ENCODE data around the gene ACSM6. TPM values are rescaled to one million over a fixed set of nuclear protein-coding genes. Genes with fewer than 3 reads are reported as not detected.

ACSM6 gene
- total and polyA plus RNA-seq, 8 donors: 0.13 to 7.5 (median 0.68) TPM; not detected in 3

- Histone ChIP-seq H3K27ac (peak overlapping the region in 2 of 5 donors; percentile 27 to 31), H3K4me3 (no peak overlapping the region), H3K27me3 (no peaks in the 10 kb centered on the region), H3K9me3 (peaks cover 0 to 5% (median 0%) of the 10 kb centered on the region in 4 donors), H3K36me3 (no peaks in the 10 kb centered on the region), H3K4me1 (peaks cover 0 to 24% (median 14%) of the 10 kb centered on the region in 4 donors)
- DNase-seq: no peak
- intact Hi-C loops (cut with DNase I; ENCODE audit: low total_unique reads): no loop called here
- TF ChIP-seq POLR2AphosphoS5 (IDR thresholded peaks at IDR 0.05) (no peak), CTCF (IDR thresholded peaks at IDR 0.05) (no peak), POLR2A (IDR thresholded peaks at IDR 0.05) (no peak), EP300 (IDR thresholded peaks at IDR 0.05) (no peak)
- WGBS, 5 donors: 29 to 60% (median 53%) methylated on average over 1 of the region's 1 CpG
These were observed 15.2 kb upstream of the ACSM6 start for GRCh38 chr10:95178797-95179196.

DNA sequence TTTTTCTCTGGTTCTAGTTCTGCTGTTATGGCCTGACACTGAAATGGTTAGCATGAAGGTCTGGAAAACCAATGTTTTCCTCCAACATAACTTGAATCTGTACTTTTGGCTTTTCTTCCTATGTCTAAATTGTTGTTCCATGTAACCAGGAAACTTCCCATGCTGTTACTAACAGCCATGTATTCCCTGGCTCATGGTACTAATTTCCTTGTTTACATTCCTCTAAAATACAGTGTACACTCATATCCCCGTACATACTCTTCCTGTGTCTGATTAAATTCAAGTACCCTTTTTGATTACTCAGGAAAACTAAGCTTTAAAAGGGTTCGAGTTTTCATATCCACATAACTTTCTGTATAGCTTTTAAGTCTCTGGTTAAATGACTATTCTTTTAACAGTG, 12.3 kb upstream of the ACSM6 start:
- Histone ChIP-seq H3K27me3 (no peaks in the 10 kb centered on the region), H3K36me3 (no peaks in the 10 kb centered on the region), H3K4me1 (peaks cover 0 to 30% (median 18%) of the 10 kb centered on the region in 4 donors), H3K4me3 (no peak overlapping the region), H3K27ac (peak overlapping the region in 4 of 5 donors; percentile 19 to 62 (median 38)), H3K9me3 (no peaks in the 10 kb centered on the region)
- DNase-seq: peak in 1 of 2 donors; percentile 54
- TF ChIP-seq CTCF (IDR thresholded peaks at IDR 0.05) (no peak), POLR2AphosphoS5 (IDR thresholded peaks at IDR 0.05) (peak; percentile 17 to 71 (median 39)), EP300 (IDR thresholded peaks at IDR 0.05) (no peak)
- 12 to 36% (median 20%) methylated on average over 2 of the region's 2 CpGs for WGBS, 5 donors
- intact Hi-C loops (cut with DNase I; ENCODE audit: low total_unique reads): no loop called here

DNA sequence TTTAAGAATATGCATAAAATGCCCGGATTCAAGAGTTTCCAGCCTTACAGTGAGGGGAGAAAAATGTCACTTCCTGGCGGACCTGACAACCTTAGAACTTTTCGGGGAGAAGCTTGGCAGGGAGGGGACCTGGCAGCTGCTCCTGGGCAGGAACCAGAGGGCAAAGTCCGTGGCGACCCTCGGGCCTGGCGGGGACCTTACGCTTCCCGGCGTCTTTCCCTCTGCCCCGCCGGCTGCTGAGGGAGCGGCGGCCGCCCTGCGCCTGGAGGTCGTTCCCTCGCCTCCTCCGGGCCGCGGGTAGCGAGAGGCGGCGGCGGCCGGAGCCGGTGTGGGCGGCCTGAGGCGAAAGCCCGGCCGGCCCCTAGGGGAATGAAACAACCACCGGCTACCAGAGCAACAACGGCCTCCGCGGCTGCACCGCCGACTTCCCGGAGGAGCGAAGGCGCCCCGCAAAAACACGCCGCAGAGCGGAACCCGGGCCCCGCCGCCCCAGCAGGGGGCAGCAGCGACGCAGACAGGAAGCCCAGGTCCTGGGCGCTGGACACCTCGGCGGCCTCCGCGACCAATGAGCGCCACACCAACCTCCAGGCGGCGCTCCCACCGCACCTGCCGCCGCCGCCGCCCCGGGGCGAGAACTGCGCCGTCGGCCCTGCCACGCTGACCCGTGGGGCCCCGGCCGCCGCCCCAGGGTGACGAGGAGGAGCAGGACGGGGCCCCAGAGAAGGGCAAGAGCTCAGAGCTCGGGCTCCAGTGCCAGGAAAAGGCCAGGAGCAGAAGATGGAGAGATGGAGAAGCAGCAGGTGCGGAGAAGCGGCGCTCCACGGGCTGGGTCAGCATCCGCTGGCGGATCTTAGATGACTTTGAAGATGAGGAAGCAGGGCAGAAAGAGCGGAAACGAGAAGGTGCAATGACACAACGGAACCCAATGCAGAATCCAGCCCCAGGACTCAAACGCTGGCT, 10.5 kb upstream of the ACSM6 start:
- intact Hi-C loops (cut with DNase I; ENCODE audit: low total_unique reads): no loop called here
- Histone ChIP-seq H3K36me3 (no peaks in the 10 kb centered on the region), H3K27ac (peak overlapping the region; percentile 87 to 99 (median 91)), H3K9me3 (no peaks in the 10 kb centered on the region), H3K27me3 (no peaks in the 10 kb centered on the region), H3K4me3 (peak overlapping the region; percentile 54 to 61 (median 60)), H3K4me1 (peaks cover 0 to 30% (median 18%) of the 10 kb centered on the region in 4 donors)
- DNase-seq: peak; percentile 92 to 96
- WGBS, 5 donors: 3 to 22% (median 6%) methylated on average over 25 to 85 of the region's 85 CpGs
- TF ChIP-seq POLR2AphosphoS5 (IDR thresholded peaks at IDR 0.05): peak; percentile 18 to 77 (median 54)
- TF ChIP-seq POLR2A (IDR thresholded peaks at IDR 0.05): no peak
- peak in 5 of 7 experiments; percentile 77 to 94 (median 83) for TF ChIP-seq CTCF (IDR thresholded peaks at IDR 0.05)
- TF ChIP-seq EP300 (IDR thresholded peaks at IDR 0.05): no peak

GRCh38 chr10:95187617-95188016, 6.4 kb upstream of the ACSM6 start:
- no peaks in the 10 kb centered on the region for H3K36me3 ChIP-seq
- DNase-seq: no peak
- intact Hi-C loops (cut with DNase I; ENCODE audit: low total_unique reads): no loop called here

More at GRCh38 chr10:95187617-95188016, 6.4 kb upstream of the ACSM6 start:
- Histone ChIP-seq H3K27ac (no peak overlapping the region), H3K4me1 (peaks cover 0 to 13% (median 9%) of the 10 kb centered on the region in 4 donors), H3K27me3 (no peaks in the 10 kb centered on the region), H3K4me3 (no peak overlapping the region), H3K9me3 (no peaks in the 10 kb centered on the region)
- TF ChIP-seq POLR2A (IDR thresholded peaks at IDR 0.05): no peak
- no peak for TF ChIP-seq POLR2AphosphoS5 (IDR thresholded peaks at IDR 0.05)
- no peak for TF ChIP-seq CTCF (IDR thresholded peaks at IDR 0.05)
- TF ChIP-seq EP300 (IDR thresholded peaks at IDR 0.05): no peak
- WGBS, 5 donors: 71 to 82% (median 77%) methylated on average over 3 of the region's 3 CpGs

Measured in stomach (tissue), 9 donors.